Stimulated activated CD8-positive, alpha-beta memory T cell treated with anti-CD3 and anti-CD28 coated beads, Interleukin-7, amount 100 ng/mL, for 48 hours (primary cell): ENCODE measurements around the gene PLA2G4E.

Source experiments
- DNase-seq, 2 donors: peaks; one replicate each; pipeline ENCODE4 v3.0.0-alpha.2; 2020; ENCODE audit warnings: low read depth in 1 of 2; ENCODE audit errors: extremely low read depth in 1 of 2

The PLA2G4E gene

GRCh38 chr15:42020713-42021273 lies at the start of gene PLA2G4E:
TSS of gene PLA2G4E (minus strand) at chr15:42021042. CDS start at chr15:42021030, 12 bp downstream.
- DNase-seq, result no peak

GRCh38 chr15:42070279-42070975 lies 49.6 kb upstream of the PLA2G4E start:
- DNase-seq, result no peak

GRCh38 chr15:42069496-42070278 lies 48.8 kb upstream of the PLA2G4E start:
- DNase-seq, result no peak

GRCh38 chr15:42069025-42069424 lies 48.2 kb upstream of the PLA2G4E start:
- DNase-seq, result no peak

GRCh38 chr15:42068601-42069000 lies 47.8 kb upstream of the PLA2G4E start:
- no peak for DNase-seq

GRCh38 chr15:42066764-42067415 lies 46.0 kb upstream of the PLA2G4E start:
- DNase-seq, result no peak

GRCh38 chr15:42065468-42065867 lies 44.6 kb upstream of the PLA2G4E start:
- DNase-seq, result no peak

GRCh38 chr15:42065033-42065432 lies 44.2 kb upstream of the PLA2G4E start:
- DNase-seq, result no peak

GRCh38 chr15:42064271-42064670 lies 43.4 kb upstream of the PLA2G4E start:
- DNase-seq, result no peak

- DNase-seq, result no peak
Measured at GRCh38 chr15:42063122-42063848, 42.4 kb upstream of the PLA2G4E start.

- no peak for DNase-seq
Measured at GRCh38 chr15:42062284-42062806, 41.5 kb upstream of the PLA2G4E start.

- DNase-seq, result no peak
Measured at GRCh38 chr15:42060797-42061196, 40.0 kb upstream of the PLA2G4E start.

GRCh38 chr15:42060477-42060763 lies 39.6 kb upstream of the PLA2G4E start:
- no peak for DNase-seq

- DNase-seq, result peak; percentile 28 to 42
Measured at GRCh38 chr15:42059661-42060476, 39.0 kb upstream of the PLA2G4E start.

GRCh38 chr15:42058791-42059190 lies 37.9 kb upstream of the PLA2G4E start:
- DNase-seq, result no peak

GRCh38 chr15:42057799-42058646 lies 37.2 kb upstream of the PLA2G4E start:
- no peak for DNase-seq

- DNase-seq, result peak; percentile 20 to 65
Measured at GRCh38 chr15:42056934-42057798, 36.3 kb upstream of the PLA2G4E start.

- DNase-seq, result no peak
Measured at GRCh38 chr15:42053914-42054313, 33.1 kb upstream of the PLA2G4E start.
